SU-DHL-6 (cell line): ENCODE results near the gene MLH1.

Experiments
- H2AFZ ChIP-seq: fragments of 200-600 bp; sonication (generic); 2 replicates; pipeline ENCODE4 v1.6.1; 2014; ENCODE audit warnings: low read depth, mild to moderate bottlenecking, moderate library complexity, mixed read lengths, antibody characterized with exemption, low read length; ENCODE audit not compliant: severe bottlenecking
- H3F3A ChIP-seq: fragments of 200-600 bp; shearing (Covaris generic); 2 replicates; pipeline ENCODE4 v1.6.0; 2016; ENCODE audit warnings: antibody characterized with exemption, mild to moderate bottlenecking; ENCODE audit not compliant: insufficient read depth
- H3K27ac ChIP-seq: fragments of 200-600 bp; sonication (generic); 2 replicates; pipeline ENCODE4 v1.5.1; 2016; ENCODE audit warnings: low read depth, mild to moderate bottlenecking, low read length, moderate library complexity, mixed read lengths
- H3K27me3 ChIP-seq: fragments of 200-600 bp; sonication (generic), shearing (Covaris generic); 2 replicates; pipeline ENCODE4 v1.6.0; 2014; ENCODE audit warnings: mild to moderate bottlenecking, low read length
- H3K36me3 ChIP-seq: fragments of 200-600 bp; sonication (generic); 2 replicates; pipeline ENCODE4 v1.6.1; 2014; ENCODE audit warnings: mild to moderate bottlenecking, low read length, mixed read lengths
- H3K4me2 ChIP-seq: fragments of 300-600, 200-600 bp; shearing (Covaris generic), sonication (generic); 2 replicates; pipeline ENCODE4 v1.6.0; 2014; ENCODE audit warnings: low read length, low read depth, mild to moderate bottlenecking; ENCODE audit not compliant: poor library complexity, severe bottlenecking
- H3K4me3 ChIP-seq: fragments of 200-600 bp; sonication (generic); 2 replicates; pipeline ENCODE4 v1.5.1; 2014; ENCODE audit warnings: antibody characterized with exemption, low read length, mild to moderate bottlenecking, mixed read lengths; ENCODE audit not compliant: insufficient read depth, poor library complexity, severe bottlenecking
- H3K79me2 ChIP-seq: fragments of 200-600 bp; sonication (generic); 2 replicates; pipeline ENCODE4 v1.6.1; 2014; ENCODE audit warnings: mild to moderate bottlenecking, low read length, moderate library complexity; ENCODE audit not compliant: insufficient read depth
- H3K9ac ChIP-seq: fragments of 200-600 bp; sonication (generic); 2 replicates; pipeline ENCODE4 v1.7.0; 2014; ENCODE audit warnings: mild to moderate bottlenecking, low read length
- H3K9me2 ChIP-seq: fragments of 200-600 bp; sonication (generic); replicated peaks from 2 replicates; pipeline ENCODE4 v1.6.1; 2014; ENCODE audit warnings: low read length; ENCODE audit not compliant: insufficient read depth
- H3K9me3 ChIP-seq: fragments of 200-600 bp; sonication (generic); 2 replicates; pipeline ENCODE4 v1.6.1; 2014; ENCODE audit warnings: low read length, mixed read lengths; ENCODE audit not compliant: insufficient read depth
- H4K20me1 ChIP-seq: fragments of 200-600 bp; sonication (generic); 2 replicates; pipeline ENCODE4 v1.6.1; 2014; ENCODE audit warnings: low read depth, mild to moderate bottlenecking, antibody characterized with exemption, low read length, moderate library complexity, mixed read lengths
- EZH2phosphoT487 ChIP-seq: fragments of 200-600 bp; sonication (generic), shearing (Covaris generic); conservative IDR thresholded peaks from 2 replicates; pipeline ENCODE4 v1.6.1; 2018; ENCODE audit warnings: mild to moderate bottlenecking, antibody characterized with exemption, low read length, moderate library complexity, mixed read lengths
- TF ChIP-seq, protein P1 (sequence below): fragments of 200-600 bp; sonication (generic); IDR thresholded peaks from one replicate; pipeline ENCODE4 v1.5.1; 2017; ENCODE audit warnings: antibody characterized with exemption, mild to moderate bottlenecking, low read length, moderate library complexity; ENCODE audit not compliant: insufficient read depth, poor library complexity, severe bottlenecking

The MLH1 gene

DNA sequence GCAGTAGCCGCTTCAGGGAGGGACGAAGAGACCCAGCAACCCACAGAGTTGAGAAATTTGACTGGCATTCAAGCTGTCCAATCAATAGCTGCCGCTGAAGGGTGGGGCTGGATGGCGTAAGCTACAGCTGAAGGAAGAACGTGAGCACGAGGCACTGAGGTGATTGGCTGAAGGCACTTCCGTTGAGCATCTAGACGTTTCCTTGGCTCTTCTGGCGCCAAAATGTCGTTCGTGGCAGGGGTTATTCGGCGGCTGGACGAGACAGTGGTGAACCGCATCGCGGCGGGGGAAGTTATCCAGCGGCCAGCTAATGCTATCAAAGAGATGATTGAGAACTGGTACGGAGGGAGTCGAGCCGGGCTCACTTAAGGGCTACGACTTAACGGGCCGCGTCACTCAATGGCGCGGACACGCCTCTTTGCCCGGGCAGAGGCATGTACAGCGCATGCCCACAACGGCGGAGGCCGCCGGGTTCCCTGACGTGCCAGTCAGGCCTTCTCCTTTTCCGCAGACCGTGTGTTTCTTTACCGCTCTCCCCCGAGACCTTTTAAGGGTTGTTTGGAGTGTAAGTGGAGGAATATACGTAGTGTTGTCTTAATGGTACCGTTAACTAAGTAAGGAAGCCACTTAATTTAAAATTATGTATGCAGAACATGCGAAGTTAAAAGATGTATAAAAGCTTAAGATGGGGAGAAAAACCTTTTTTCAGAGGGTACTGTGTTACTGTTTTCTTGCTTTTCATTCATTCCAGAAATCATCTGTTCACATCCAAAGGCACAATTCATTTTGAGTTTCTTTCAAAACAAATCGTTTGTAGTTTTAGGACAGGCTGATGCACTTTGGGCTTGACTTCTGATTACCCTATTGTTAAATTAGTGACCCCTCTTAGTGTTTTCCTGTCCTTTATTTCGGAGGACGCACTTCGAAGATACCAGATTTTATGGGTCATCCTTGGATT is at the start of gene MLH1:
Gene MLH1 (plus strand): TSS at position 193 of the 958 bp plus-strand sequence. CDS start 30 bp downstream, at position 223.
- TF ChIP-seq, protein P1, sequence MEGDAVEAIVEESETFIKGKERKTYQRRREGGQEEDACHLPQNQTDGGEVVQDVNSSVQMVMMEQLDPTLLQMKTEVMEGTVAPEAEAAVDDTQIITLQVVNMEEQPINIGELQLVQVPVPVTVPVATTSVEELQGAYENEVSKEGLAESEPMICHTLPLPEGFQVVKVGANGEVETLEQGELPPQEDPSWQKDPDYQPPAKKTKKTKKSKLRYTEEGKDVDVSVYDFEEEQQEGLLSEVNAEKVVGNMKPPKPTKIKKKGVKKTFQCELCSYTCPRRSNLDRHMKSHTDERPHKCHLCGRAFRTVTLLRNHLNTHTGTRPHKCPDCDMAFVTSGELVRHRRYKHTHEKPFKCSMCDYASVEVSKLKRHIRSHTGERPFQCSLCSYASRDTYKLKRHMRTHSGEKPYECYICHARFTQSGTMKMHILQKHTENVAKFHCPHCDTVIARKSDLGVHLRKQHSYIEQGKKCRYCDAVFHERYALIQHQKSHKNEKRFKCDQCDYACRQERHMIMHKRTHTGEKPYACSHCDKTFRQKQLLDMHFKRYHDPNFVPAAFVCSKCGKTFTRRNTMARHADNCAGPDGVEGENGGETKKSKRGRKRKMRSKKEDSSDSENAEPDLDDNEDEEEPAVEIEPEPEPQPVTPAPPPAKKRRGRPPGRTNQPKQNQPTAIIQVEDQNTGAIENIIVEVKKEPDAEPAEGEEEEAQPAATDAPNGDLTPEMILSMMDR = no peak
- no peak for TF ChIP-seq EZH2phosphoT487
- Histone ChIP-seq H3K4me3 (peak within 1 kb of the TSS; percentile 78), H3K9me3 (no peaks in the 10 kb centered on the region), H2AFZ (peak within 1 kb of the TSS; percentile 66), H3F3A (0 out of 2 replicates have a peak, but pooled peaks cover 9% of the 10 kb centered on the region), H3K9me2 (no peaks in the 10 kb centered on the region), H4K20me1 (peaks cover 13% of the 10 kb centered on the region), H3K79me2 (peaks cover 74% of the 10 kb centered on the region), H3K27ac (peak within 1 kb of the TSS; percentile 85), H3K36me3 (peaks cover 44% of the 10 kb centered on the region), H3K9ac (peak within 1 kb of the TSS; percentile 78), H3K27me3 (no peaks in the 10 kb centered on the region), H3K4me2 (peak within 1 kb of the TSS; percentile 95)

DNA sequence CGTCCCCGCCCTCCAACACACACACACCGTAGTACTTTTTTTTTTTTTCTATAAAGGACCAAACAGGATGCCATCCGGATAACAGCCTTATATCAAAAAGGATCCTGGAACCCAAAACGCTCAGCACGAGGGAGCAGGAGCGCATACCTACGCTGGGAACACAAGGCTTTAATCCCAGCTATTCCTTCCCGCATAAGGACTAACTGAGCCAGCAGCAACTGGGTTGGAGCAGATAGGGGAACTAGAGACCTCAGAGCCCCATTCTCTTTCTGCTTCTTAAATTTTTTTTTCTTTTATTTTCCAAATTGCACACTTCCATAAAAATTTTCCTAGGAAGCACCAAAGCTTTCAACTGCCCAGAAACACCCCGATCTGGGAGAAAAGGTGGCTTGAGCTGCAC is 49.7 kb upstream of the MLH1 start:
- no peaks in the 10 kb centered on the region for H3K36me3 ChIP-seq
- TF ChIP-seq EZH2phosphoT487 = no peak
- TF ChIP-seq, protein P1 = no peak
- H3K27me3 ChIP-seq = no peaks in the 10 kb centered on the region
- no peaks in the 10 kb centered on the region for H3K79me2 ChIP-seq
- no peaks in the 10 kb centered on the region for H3F3A ChIP-seq
- peaks cover 10% of the 10 kb centered on the region; the same call in 1 of the 2 replicates for H3K9me3 ChIP-seq
- no peaks in the 10 kb centered on the region for H3K9me2 ChIP-seq
- no peak overlapping the region for H3K4me3 ChIP-seq
- no peak overlapping the region for H2AFZ ChIP-seq
- H3K4me2 ChIP-seq = peak overlapping the region; percentile 52
- no peaks in the 10 kb centered on the region for H4K20me1 ChIP-seq
- no peak overlapping the region for H3K9ac ChIP-seq
- H3K27ac ChIP-seq = no peak overlapping the region

DNA sequence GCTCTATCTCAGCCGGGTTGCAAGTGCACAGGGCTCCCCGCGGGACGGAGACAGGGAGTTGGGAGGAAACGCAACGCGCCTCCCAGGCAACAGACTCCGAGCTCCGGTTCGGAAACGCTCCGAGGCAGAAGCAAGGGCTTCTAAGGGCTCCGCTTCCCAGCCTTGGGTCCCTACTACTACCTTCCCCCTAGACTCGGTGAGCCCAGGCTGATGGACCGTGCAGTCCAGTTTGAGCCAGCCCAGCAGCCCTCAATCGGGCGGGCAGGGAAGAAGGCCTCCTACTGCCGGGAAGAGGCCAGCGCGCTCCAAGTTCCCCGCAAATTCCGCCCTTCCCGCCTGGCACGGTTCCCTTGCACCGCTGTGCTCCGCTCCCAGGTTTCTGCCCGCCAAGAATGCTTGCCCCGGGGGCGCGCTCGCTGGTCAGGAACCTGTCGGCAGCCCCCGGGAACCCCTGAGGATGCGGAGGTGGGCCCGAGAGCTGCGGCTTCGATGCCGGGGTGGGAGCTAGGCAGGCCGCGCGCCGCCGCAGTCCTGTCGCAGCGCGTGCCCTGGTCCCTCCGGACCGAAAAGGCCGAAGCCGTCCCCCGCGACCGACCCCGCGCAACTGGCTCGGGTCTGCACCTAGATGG is 49.2 kb upstream of the MLH1 start:
- peak overlapping the region; percentile 52 for H3K4me2 ChIP-seq
- no peaks in the 10 kb centered on the region for H3K36me3 ChIP-seq
- H3F3A ChIP-seq = no peaks in the 10 kb centered on the region
- H3K27me3 ChIP-seq = no peaks in the 10 kb centered on the region
- no peaks in the 10 kb centered on the region for H4K20me1 ChIP-seq
- H3K4me3 ChIP-seq = peak overlapping the region; percentile 60
- H3K9me3 ChIP-seq = peaks cover 10% of the 10 kb centered on the region; the same call in 1 of the 2 replicates
- no peaks in the 10 kb centered on the region for H3K79me2 ChIP-seq
- no peaks in the 10 kb centered on the region for H3K9me2 ChIP-seq
- TF ChIP-seq, protein P1 = no peak
- TF ChIP-seq EZH2phosphoT487 = no peak
- no peak overlapping the region for H3K27ac ChIP-seq
- H2AFZ ChIP-seq = peak overlapping the region; percentile 79
- H3K9ac ChIP-seq = peak overlapping the region; percentile 59
